Testis (tissue), 2 donors: ENCODE measurements around the gene LIN7B.

Experiments used
- CTCF ChIP-seq, 3 experiments: fragments of 450-650 bp in 2 of 3; fragments of 200-600 bp in 1 of 3; sonication (generic) in 1 of 3; IDR thresholded peaks; one replicate each; pipeline ENCODE4 v1.5.1; 2016 to 2019; ENCODE audit warnings: antibody characterized with exemption in 3 of 3, mild to moderate bottlenecking in 2 of 3, moderate library complexity in 1 of 3
- POLR2A ChIP-seq: fragments of 450-650 bp; IDR thresholded peaks from one replicate; pipeline ENCODE4 v1.6.1; 2017; ENCODE audit warnings: antibody characterized with exemption, mild to moderate bottlenecking, moderate library complexity

- TF ChIP-seq CTCF (IDR thresholded peaks at IDR 0.05) (no peak), POLR2A (no peak)
These were observed 5.5 kb downstream of the LIN7B start, which contains the start of gene PPFIA3 for GRCh38 chr19:49119411-49120324.
